WI38 (cell line): ENCODE results near the gene GJA3.

ENCODE experiments used
- H3K4me3 ChIP-seq: 2 replicates; pipeline ENCODE4 v1.5.1; 2011; ENCODE audit warnings: low read depth, mild to moderate bottlenecking, control low read depth, low read length
- TF ChIP-seq, protein P1 (sequence below): IDR thresholded peaks from 2 replicates; pipeline ENCODE4 v1.5.1; 2012; ENCODE audit warnings: low read depth, mild to moderate bottlenecking, control low read depth, low read length

The GJA3 gene

DNA sequence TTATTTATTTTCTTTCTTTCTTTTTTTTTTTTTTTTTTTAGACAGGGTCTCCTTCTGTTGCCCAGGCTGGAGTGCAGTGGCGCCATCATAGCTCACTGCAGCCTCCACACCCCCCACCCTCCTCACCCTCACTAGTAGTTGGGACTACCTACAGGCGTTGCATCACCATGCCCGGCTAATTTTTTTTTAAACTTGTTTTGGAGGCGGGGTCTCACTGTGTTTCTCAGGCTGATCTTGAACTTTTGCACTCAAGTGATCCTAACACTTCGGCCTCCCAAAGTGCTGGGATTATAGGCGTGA lies 33.6 kb downstream of the GJA3 start:
- no peak overlapping the region for H3K4me3 ChIP-seq
- TF ChIP-seq, protein P1, sequence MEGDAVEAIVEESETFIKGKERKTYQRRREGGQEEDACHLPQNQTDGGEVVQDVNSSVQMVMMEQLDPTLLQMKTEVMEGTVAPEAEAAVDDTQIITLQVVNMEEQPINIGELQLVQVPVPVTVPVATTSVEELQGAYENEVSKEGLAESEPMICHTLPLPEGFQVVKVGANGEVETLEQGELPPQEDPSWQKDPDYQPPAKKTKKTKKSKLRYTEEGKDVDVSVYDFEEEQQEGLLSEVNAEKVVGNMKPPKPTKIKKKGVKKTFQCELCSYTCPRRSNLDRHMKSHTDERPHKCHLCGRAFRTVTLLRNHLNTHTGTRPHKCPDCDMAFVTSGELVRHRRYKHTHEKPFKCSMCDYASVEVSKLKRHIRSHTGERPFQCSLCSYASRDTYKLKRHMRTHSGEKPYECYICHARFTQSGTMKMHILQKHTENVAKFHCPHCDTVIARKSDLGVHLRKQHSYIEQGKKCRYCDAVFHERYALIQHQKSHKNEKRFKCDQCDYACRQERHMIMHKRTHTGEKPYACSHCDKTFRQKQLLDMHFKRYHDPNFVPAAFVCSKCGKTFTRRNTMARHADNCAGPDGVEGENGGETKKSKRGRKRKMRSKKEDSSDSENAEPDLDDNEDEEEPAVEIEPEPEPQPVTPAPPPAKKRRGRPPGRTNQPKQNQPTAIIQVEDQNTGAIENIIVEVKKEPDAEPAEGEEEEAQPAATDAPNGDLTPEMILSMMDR = no peak

DNA sequence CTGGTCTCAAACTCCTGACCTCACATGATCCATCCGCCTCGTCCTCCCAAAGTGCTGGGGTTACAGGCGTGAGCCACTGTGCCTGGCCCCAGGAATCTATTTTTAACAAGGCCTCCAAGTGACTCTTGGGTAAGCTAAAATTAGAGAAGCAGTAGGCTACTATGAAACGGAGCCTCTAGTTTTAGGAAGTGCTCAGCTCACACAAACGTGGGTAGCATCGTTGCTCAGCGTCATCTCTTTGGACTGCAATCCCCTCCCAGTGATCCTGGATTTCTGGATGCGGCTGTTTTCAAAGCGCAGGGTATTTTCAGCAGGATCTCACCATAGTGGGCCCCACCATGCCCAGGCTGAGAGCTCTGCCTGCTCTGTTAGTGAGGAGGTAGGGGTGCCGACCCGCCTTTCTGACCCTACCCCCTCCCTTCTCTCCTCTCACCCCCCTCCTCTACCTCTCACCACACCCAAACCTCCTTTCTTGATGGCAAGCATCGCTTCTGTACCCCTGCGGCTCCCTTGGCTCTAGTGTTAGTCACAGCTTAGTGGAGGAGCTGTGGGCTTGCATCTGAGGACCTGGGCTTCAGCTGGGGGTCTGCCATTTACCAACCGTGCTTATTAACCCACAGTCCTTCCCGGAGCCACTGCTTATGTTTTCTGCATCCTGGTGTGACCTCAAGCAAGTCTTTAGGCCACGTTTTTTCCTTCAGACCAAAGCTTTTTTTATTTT lies 34.2 kb downstream of the GJA3 start:
- H3K4me3 ChIP-seq = no peak overlapping the region
- TF ChIP-seq, protein P1 = no peak

- TF ChIP-seq, protein P1 = no peak
Observed at GRCh38 chr13:20125783-20126165, 35.1 kb downstream of the GJA3 start.

GRCh38 chr13:20125129-20125782 lies 35.6 kb downstream of the GJA3 start:
- H3K4me3 ChIP-seq = no peak overlapping the region
- TF ChIP-seq, protein P1 = no peak

More at GRCh38 chr13:20125783-20126165, 35.1 kb downstream of the GJA3 start:
- H3K4me3 ChIP-seq = no peak overlapping the region

DNA sequence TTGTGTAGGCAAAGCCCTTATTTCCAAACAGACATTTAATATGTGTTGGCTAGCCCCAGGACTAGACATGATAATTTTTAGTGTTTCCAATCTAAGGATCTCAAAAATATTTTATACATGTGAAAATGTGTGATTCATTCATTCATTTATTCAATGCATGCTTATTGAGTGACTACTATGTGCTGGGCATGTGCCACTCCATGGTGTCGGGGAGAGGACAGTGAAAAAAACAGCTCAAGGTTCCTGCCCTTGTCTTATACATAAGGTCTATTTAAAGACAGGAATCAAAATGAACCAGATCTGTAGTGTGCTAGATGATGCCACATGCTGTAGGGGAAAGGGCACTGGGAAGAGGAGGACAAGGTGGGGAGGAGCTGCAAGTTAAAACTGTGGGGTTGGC lies 36.5 kb downstream of the GJA3 start:
- TF ChIP-seq, protein P1 = no peak
- no peak overlapping the region for H3K4me3 ChIP-seq

GRCh38 chr13:20121159-20121525 lies 39.7 kb downstream of the GJA3 start:
- H3K4me3 ChIP-seq = peak overlapping the region; percentile 51
- TF ChIP-seq, protein P1 = no peak

- TF ChIP-seq, protein P1 = no peak
- no peak overlapping the region for H3K4me3 ChIP-seq
Observed at GRCh38 chr13:20119960-20120359, 40.9 kb downstream of the GJA3 start.
